ENCODE measurements around the gene PRSS50.

- TF ChIP-seq, protein P1, sequence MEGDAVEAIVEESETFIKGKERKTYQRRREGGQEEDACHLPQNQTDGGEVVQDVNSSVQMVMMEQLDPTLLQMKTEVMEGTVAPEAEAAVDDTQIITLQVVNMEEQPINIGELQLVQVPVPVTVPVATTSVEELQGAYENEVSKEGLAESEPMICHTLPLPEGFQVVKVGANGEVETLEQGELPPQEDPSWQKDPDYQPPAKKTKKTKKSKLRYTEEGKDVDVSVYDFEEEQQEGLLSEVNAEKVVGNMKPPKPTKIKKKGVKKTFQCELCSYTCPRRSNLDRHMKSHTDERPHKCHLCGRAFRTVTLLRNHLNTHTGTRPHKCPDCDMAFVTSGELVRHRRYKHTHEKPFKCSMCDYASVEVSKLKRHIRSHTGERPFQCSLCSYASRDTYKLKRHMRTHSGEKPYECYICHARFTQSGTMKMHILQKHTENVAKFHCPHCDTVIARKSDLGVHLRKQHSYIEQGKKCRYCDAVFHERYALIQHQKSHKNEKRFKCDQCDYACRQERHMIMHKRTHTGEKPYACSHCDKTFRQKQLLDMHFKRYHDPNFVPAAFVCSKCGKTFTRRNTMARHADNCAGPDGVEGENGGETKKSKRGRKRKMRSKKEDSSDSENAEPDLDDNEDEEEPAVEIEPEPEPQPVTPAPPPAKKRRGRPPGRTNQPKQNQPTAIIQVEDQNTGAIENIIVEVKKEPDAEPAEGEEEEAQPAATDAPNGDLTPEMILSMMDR (IDR thresholded peaks at IDR 0.05), result no peak
- TF ChIP-seq ZFX (IDR thresholded peaks at IDR 0.05; ENCODE audit: borderline replicate concordance), result no peak
Observed at GRCh38 chr3:46677411-46677726, 40.3 kb downstream of the PRSS50 start.

All from 22Rv1 (cell line).